Measurements from ENCODE around the gene ADH4. TPM values are rescaled to one million over a fixed set of nuclear protein-coding genes. Genes with fewer than 3 reads are reported as not detected.

The ADH4 gene
- total and polyA plus RNA-seq, 12 donors, result 0.31 to 10.7 (median 1.4) TPM; not detected in 2

- Histone ChIP-seq H3K4me1 (replicated peaks in 1 of 2) (no peaks in the 10 kb centered on the region), H3K36me3 (replicated peaks in 1 of 2) (no peaks in the 10 kb centered on the region), H3K9me3 (replicated peaks in 1 of 3) (no peaks in the 10 kb centered on the region), H3K4me3 (no peak overlapping the region), H3K27ac (no peak overlapping the region), H3K27me3 (no peaks in the 10 kb centered on the region)
- DNase-seq, result no peak
- TF ChIP-seq POLR2A (IDR thresholded peaks at IDR 0.05), result no peak
- TF ChIP-seq, protein P1, sequence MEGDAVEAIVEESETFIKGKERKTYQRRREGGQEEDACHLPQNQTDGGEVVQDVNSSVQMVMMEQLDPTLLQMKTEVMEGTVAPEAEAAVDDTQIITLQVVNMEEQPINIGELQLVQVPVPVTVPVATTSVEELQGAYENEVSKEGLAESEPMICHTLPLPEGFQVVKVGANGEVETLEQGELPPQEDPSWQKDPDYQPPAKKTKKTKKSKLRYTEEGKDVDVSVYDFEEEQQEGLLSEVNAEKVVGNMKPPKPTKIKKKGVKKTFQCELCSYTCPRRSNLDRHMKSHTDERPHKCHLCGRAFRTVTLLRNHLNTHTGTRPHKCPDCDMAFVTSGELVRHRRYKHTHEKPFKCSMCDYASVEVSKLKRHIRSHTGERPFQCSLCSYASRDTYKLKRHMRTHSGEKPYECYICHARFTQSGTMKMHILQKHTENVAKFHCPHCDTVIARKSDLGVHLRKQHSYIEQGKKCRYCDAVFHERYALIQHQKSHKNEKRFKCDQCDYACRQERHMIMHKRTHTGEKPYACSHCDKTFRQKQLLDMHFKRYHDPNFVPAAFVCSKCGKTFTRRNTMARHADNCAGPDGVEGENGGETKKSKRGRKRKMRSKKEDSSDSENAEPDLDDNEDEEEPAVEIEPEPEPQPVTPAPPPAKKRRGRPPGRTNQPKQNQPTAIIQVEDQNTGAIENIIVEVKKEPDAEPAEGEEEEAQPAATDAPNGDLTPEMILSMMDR (IDR thresholded peaks at IDR 0.05), result no peak
- 27 to 91% (median 58%) methylated on average over 1 to 3 of the region's 6 CpGs for WGBS, 4 donors
- intact Hi-C loops (cut with DNase I), result no loop called here
Observed at GRCh38 chr4:99149426-99150019, 5.4 kb upstream of the ADH4 start.

GRCh38 chr4:99148550-99148949 is 4.5 kb upstream of the ADH4 start:
- Histone ChIP-seq H3K27me3 (no peaks in the 10 kb centered on the region), H3K4me1 (replicated peaks in 1 of 2) (no peaks in the 10 kb centered on the region), H3K4me3 (no peak overlapping the region), H3K27ac (no peak overlapping the region), H3K9me3 (replicated peaks in 1 of 3) (no peaks in the 10 kb centered on the region), H3K36me3 (replicated peaks in 1 of 2) (no peaks in the 10 kb centered on the region)
- no peak for TF ChIP-seq POLR2A (IDR thresholded peaks at IDR 0.05)
- TF ChIP-seq, protein P1 (IDR thresholded peaks at IDR 0.05), result no peak
- WGBS, 4 donors, result 79 to 95% (median 89%) methylated on average over 1 of the region's 1 CpG
- intact Hi-C loops (cut with DNase I), result no loop called here
- DNase-seq, result no peak

DNA sequence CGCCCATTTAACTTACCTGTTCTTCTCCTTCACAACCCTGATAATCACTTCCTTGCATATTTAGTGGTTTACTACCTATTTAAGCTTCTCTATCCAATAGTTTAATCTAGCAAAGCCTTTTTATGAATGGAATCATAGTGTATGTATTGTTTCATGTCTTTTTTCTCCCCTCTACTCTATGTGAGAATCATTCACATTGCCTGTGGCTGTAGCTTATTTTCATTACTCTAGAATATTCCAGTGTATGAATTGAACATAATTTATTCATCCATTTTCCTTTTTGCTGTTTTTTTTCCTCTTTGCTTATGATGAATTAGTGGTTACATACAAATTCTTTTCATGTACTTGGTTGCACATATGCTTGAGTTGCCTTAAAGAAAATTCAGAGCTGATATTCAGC is 490 bp upstream of the ADH4 start:
- DNase-seq, result no peak
- 91 to 98% (median 93%) methylated on average over 1 of the region's 1 CpG for WGBS, 4 donors
- intact Hi-C loops (cut with DNase I), result no loop called here
- no peak for TF ChIP-seq POLR2A (IDR thresholded peaks at IDR 0.05)
- TF ChIP-seq, protein P1 (IDR thresholded peaks at IDR 0.05), result no peak
- Histone ChIP-seq H3K27ac (no peak overlapping the region), H3K27me3 (no peaks in the 10 kb centered on the region), H3K4me3 (no peak overlapping the region), H3K4me1 (replicated peaks in 1 of 2) (no peaks in the 10 kb centered on the region), H3K36me3 (replicated peaks in 1 of 2) (no peaks in the 10 kb centered on the region), H3K9me3 (replicated peaks in 1 of 3) (no peaks in the 10 kb centered on the region)

DNA sequence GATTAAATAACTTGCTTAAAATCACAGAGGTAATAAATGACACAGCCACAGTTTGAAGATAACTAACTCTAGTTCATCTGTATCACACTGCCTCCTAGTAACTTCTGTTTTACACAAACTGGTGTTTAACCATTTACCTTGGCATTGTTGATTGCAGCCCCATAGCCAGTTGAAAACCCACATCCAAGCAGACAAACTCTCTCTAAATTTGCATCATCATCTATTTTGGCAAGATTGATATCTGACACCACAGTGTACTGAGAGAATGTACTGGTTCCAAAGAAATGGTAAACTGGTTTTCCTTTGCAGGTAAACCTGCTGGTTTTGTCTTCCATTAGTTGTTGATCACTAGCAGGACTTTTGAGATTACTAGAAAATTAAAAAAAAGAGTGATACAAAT is 7.8 kb downstream of the ADH4 start:
- Histone ChIP-seq H3K27ac (no peak overlapping the region), H3K4me1 (replicated peaks in 1 of 2) (no peaks in the 10 kb centered on the region), H3K9me3 (replicated peaks in 1 of 3) (no peaks in the 10 kb centered on the region), H3K36me3 (replicated peaks in 1 of 2) (no peaks in the 10 kb centered on the region), H3K27me3 (no peaks in the 10 kb centered on the region), H3K4me3 (no peak overlapping the region)
- no peak for DNase-seq
- intact Hi-C loops (cut with DNase I), result loop anchor here in 1 of 2 donors (10.0 kb wide), 1 partner anchor 268 kb away; no protein-coding TSS in a partner anchor
- TF ChIP-seq, protein P1 (IDR thresholded peaks at IDR 0.05), result no peak
- TF ChIP-seq POLR2A (IDR thresholded peaks at IDR 0.05), result no peak
